Measurements from ENCODE around the gene LRRC27.
"Not testable (repeated sequence)": the region's sequence is repeated elsewhere in the genome, so short reads cannot be mapped to it uniquely, and the experiment has no call there.

LRRC27 gene

DNA sequence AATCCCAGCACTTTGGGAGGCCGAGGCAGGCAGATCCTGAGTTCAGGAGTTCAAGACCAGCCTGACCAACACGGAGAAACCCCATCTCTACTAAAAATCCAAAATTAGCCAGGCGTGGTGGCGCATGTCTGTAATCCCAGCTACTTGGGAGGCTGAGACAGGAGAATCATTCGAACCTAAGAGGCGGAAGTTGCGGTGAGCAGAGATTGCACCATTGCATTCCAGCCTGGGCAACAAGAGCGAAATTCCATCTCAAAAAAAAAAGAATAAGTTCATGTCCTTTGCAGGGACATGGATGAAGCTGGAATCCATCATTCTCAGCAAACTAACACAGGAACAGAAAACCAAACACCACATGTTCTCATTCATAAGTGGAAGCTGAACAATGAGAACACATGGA is 17.1 kb upstream of the LRRC27 start:
- not testable (repeated sequence) for DNase-seq (ENCODE audit: low read depth)

DNA sequence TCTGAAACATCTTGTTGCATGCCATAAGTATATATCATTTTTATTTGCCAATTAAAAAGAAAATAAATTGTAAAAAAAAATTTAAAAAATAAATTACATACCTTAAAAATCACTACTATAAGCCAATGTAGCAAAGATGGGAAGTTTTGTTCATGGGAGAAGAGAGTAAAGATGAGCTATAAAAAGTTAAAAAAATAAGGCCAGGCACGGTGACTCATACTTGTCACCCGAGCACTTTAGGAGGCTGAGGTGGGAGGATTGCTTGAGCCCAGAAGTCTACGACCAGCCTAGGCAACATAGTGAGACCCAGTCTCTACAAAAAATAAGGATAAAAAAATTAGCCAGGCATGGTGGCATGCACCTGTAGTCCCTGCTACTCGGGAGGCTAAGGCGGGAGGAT is 15.9 kb upstream of the LRRC27 start:
- DNase-seq (ENCODE audit: low read depth) = no peak

GRCh38 chr10:132317477-132317876 is 14.5 kb upstream of the LRRC27 start:
- DNase-seq (ENCODE audit: low read depth) = not testable (repeated sequence)

DNA sequence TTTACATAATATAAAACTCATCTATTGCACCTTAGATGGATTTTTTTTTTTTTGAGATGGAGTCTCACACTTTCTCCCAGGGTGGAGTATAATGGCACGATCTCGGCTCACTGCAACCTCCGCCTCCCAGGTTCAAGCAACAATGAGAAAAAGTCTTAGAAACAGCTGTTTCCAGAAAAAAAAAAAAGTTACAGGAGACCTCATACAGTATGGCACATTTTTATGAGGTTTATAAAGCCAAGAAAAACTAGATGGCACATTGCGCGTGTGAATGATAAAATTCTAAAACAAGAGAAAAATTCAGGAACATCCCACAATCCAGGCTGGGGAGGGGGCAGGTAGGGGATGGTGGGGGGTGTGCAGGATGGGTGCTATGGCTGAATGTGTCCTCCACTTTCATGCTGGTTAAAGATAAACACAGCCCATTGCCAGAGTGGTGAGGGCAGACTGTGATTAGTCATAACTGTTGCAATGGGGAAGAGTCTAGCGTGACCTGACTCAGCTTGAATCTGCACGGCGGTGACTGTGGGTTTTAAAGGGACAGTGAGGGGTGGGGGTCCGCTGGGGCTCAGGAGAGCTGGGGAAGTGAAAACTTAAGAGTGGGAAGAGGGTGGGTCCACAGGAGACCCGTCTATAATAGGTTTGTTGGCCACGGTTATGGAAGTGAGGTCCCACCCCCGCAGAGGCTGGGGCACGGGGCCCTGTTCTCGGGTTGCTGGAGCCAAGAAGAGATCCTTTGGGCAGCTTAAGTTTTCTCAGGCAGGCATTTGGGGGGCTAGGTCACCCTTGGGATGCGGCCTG is 11.9 kb upstream of the LRRC27 start:
- DNase-seq (ENCODE audit: low read depth) = no peak

- DNase-seq (ENCODE audit: low read depth) = no peak
These were observed 11.1 kb upstream of the LRRC27 start for GRCh38 chr10:132320654-132321469.

- no peak for DNase-seq (ENCODE audit: low read depth)
These were observed 10.3 kb upstream of the LRRC27 start for GRCh38 chr10:132321726-132322125.

- DNase-seq (ENCODE audit: low read depth) = no peak
These were observed 9.4 kb upstream of the LRRC27 start for GRCh38 chr10:132322586-132323048.

DNA sequence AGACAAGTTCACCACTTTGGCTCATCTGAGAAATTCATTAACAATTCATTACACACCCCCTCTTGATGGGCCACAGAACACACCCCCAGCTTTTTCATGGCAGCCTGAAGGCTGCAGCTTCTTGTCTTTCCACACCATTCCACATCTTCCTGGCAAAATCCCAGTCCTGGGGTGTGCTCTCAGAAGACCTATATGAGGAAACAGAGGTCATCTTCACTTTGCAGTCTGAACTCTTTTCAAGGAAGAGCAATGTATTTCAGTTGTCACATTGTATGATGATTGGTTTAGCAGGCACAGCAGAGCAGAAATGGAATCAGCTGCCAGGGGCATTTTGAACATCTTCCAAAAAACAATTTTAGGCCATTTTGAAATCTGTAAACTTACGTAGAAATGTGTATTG is 7.8 kb upstream of the LRRC27 start:
- DNase-seq (ENCODE audit: low read depth) = no peak

- no peak for DNase-seq (ENCODE audit: low read depth)
These were observed 5.6 kb upstream of the LRRC27 start for GRCh38 chr10:132326344-132326889.

DNA sequence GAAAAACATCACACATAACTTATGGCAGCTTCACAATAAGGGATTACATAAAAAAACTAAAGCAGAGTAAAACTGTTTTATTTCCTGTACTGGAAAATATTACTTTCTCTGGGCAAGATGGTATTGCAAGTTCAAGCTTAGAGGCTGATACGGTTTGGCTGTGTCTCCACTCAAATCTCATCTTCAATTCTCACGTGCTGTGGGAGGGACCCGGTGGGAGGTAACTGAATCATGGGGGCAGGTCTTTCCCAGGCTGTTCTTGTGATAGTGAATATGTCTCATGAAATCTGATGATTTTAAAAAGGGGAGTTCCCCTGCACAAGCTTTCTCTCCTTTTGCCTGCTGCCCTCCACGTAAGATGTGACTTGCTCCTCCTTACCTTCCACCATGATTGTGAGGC is 5.1 kb upstream of the LRRC27 start:
- no peak for DNase-seq (ENCODE audit: low read depth)

GRCh38 chr10:132328106-132328505 is 3.9 kb upstream of the LRRC27 start:
- DNase-seq (ENCODE audit: low read depth) = no peak

- no peak for DNase-seq (ENCODE audit: low read depth)
These were observed 3.3 kb upstream of the LRRC27 start for GRCh38 chr10:132328738-132329137.

DNA sequence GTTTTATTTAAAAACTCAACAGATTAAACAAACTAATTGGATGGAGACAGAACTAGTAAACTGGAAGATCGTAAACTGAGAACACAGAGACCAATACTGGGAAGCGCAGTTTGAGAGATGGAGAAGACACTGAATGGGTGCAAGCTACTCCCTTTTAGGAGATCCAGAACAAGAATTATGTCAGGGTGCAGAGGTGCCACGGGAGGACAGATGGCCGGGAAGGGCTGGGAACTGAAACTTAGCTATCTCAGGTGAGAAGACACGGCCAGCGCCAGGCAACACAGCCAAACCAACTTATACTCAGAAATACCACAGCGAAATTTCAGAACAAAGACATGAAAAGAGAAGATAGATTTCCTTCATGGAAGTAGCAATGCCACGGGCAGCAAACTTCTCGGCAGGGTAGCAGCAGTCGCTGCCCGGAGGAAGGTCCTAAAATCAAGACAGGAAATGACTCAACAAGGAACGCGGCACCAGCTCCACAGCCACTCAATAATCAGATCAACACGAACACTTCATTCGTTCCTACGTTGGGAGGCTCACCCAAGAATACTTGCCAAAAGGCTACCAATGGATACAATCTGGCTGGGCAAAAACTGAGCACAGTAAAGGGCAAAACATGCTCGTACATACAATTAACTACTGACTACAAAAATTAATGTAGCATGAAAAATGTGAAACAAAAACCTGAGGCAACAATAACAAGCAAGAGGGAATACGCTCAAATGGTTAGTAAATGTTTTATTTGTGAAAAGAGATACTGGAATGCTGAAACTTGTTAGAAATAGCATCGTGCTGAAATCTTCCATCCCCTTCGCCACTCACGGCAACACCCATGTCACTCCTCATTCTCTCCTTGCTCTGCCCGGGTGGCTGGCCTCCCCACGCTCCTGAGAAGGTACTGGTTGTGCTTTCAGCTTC is 2.2 kb upstream of the LRRC27 start:
- DNase-seq (ENCODE audit: low read depth) = no peak

GRCh38 chr10:132330486-132330833 is 1.5 kb upstream of the LRRC27 start:
- no peak for DNase-seq (ENCODE audit: low read depth)

DNA sequence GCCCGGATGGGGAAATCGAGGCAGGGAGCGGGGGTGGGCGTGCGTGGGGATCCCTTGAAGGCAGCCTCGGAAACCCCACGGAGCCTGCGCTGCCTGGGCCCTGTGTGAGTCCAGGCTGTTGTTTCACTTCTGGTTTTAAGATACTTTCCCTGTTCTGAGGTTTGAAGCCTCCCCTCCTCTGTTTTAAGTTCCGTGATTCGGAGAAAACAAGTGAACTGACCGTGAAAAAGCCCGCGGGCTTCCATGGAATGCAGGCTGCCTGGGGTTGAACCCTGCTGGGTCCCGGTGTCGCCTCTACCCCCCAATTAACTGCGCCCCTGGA is 401 bp downstream of the LRRC27 start:
- no peak for DNase-seq (ENCODE audit: low read depth)

DNA sequence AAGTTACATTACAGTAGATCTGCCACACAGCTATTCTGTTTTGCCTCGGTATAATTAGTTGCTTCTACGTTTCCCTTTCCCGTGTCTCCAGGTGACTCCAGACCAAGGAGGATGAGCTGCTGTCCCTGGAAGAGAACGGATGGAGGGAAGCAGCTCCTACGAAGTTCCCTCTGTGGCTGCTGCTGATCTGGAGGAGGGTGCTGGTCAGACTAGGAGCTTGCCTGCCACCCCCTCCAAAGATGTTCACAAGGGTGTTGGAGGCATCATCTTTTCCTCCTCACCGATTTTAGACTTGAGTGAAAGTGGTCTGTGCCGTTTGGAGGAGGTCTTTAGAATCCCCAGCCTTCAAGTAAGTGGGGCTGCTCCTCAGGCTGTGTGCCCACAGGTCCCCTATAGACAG is 1.4 kb downstream of the LRRC27 start:
- DNase-seq (ENCODE audit: low read depth) = no peak

DNA sequence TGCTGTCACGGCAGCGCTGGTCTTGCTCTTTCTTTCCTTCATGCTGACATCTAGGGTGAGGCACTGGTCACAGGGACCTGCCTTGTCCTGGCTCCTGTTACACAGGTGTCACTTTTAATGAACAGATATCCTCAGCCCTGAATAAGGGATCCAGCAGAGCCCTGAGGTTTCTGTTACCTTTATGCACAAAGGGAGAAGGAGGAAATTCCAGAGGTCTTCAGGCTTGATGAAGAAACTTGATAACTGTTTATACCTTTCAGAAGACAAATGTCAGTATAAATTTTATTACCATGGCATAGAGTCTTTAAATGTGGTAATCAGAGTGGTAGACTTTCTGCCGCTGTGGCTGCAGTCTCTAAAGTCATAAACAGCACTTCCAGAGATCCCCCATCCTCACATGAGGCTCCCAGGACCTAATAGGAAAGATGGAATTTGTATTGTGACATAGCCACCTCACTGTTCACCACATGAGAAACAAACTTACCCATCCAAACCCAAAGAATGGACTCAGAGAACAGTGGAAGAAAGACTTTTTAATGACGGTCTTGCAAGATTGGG is 2.7 kb downstream of the LRRC27 start:
- DNase-seq (ENCODE audit: low read depth) = no peak

GRCh38 chr10:132335189-132336063 is 3.4 kb downstream of the LRRC27 start:
- no peak for DNase-seq (ENCODE audit: low read depth)

GRCh38 chr10:132336064-132336746 is 4.2 kb downstream of the LRRC27 start:
- no peak for DNase-seq (ENCODE audit: low read depth)

DNA sequence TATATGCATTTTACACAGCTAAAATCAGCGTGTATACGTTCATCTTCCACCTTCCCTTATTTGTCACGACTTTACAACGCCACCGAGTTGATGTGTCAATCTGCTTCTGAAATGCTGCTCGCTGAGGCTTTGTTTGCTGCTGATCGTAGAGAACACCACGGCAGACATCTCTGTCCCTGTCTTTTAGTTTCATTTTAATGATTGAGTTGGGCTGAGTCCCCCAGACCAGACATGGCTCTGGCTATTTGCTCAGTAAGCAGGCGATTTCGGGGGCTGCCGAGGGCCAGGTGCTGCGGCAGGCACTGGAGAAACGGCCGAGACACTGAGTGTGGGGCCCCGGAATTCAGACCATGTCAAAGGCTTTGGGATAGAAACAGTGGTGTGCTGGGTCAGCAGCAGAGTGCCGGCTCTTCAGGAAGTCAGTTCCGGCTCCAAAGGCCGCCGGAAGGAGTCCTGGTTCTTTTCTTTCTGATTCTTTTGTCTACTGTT is 5.0 kb downstream of the LRRC27 start:
- no peak for DNase-seq (ENCODE audit: low read depth)

All from stimulated activated CD8-positive, alpha-beta memory T cell treated with anti-CD3 and anti-CD28 coated beads, Interleukin-15, amount 100 ng/mL, for 24 hours (primary cell).